ENCODE data around the gene SCRN1.

DNA sequence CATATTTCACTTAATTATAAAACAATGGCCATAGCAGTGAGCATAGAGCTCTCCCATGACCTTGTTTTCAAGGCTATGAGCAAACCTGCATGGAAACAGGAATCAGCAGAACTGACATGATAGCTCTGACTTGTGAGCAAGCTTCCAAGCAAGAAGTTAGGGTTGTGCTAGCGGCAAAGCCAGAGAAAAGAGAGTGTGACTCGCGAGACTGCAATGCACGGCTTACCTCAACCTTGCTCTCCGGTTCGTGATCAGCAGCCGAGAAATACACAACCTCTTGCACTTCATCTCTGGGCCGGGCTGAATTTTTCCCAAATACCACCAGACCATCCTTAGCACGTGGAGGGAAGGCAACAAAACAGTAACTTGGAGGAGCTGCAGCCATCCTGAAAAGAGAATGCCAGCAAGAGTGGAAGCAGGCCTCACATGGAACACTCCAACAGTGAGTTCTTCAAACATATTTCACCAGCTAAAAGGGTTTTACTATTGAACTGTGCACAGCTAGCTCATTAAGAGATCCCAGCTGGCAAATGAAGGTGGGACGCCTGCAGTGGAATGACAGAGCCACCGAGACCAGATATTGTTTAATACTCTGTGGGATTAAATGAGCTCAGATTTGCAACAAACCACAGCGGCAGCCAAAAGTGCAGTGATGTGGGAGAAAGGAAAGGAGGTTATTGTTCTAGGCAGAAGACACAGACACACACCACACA is 20.8 kb downstream of the SCRN1 start:
- TF ChIP-seq, protein P1, sequence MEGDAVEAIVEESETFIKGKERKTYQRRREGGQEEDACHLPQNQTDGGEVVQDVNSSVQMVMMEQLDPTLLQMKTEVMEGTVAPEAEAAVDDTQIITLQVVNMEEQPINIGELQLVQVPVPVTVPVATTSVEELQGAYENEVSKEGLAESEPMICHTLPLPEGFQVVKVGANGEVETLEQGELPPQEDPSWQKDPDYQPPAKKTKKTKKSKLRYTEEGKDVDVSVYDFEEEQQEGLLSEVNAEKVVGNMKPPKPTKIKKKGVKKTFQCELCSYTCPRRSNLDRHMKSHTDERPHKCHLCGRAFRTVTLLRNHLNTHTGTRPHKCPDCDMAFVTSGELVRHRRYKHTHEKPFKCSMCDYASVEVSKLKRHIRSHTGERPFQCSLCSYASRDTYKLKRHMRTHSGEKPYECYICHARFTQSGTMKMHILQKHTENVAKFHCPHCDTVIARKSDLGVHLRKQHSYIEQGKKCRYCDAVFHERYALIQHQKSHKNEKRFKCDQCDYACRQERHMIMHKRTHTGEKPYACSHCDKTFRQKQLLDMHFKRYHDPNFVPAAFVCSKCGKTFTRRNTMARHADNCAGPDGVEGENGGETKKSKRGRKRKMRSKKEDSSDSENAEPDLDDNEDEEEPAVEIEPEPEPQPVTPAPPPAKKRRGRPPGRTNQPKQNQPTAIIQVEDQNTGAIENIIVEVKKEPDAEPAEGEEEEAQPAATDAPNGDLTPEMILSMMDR (IDR thresholded peaks at IDR 0.05), result no peak
- TF ChIP-seq POLR2A (IDR thresholded peaks at IDR 0.05), result no peak

Data from thyroid gland (tissue), 4 donors.